K562 (cell line): ENCODE results near the gene ULK3. TPM values are rescaled to one million over a fixed set of nuclear protein-coding genes. Genes with fewer than 3 reads are reported as not detected.
A peak's percentile ranks its signal among the peaks of the same experiment; 100 is the strongest.

ENCODE experiments used
- ATAC-seq: fragments of 200-7000 bp; cut with Tn5 transposase; 3 replicates; pipeline ENCODE4 v1.9.1; 2020; ENCODE audit warnings: moderate library complexity
- BruUV-seq: library from RNA; stranded (reverse); fragments of 400-500 nt; replicated peaks from 2 replicates; lab custom pipeline; 2021; lab: Mats Ljungman, UMichigan
- CTCF ChIA-PET: fragments of 300-600 bp; formaldehyde crosslinking; extraction: SDS; loops from one replicate; lab custom pipeline; 2021; ENCODE audit warnings: low intra/inter-chr PET ratio; lab: Yijun Ruan, JAX
- POLR2A ChIA-PET: fragments of 300-600, 350-650 bp; sonication (Branson Sonifier 250); formaldehyde crosslinking; extraction: SDS; loops from one replicate; lab custom pipeline; 2021; ENCODE audit warnings: antibody characterized with exemption, inconsistent platforms; lab: Yijun Ruan, JAX
- DNase-seq, 4 experiments: peaks; one replicate each; pipeline versions ENCODE4 v3.0.0 to v3.0.0-alpha.2; 2011 to 2018; ENCODE audit warnings: low spot score in 3 of 4, mixed read lengths in 3 of 4; ENCODE audit errors: extremely low read depth in 1 of 4
- FAIRE-seq: peaks from 2 replicates; lab custom pipeline; 2011; peaks lifted over from hg19 to GRCh38; lab: Jason Lieb, UNC
- H2AFZ ChIP-seq: 2 replicates; pipeline ENCODE4 v1.6.0; 2011; ENCODE audit warnings: low read depth, low read length, control low read depth, inconsistent platforms
- H3K27ac ChIP-seq: fragments of 200-600 bp; 3 replicates; pipeline ENCODE4 v1.8.0; 2011; ENCODE audit warnings: low read depth, mild to moderate bottlenecking, control low read depth, inconsistent platforms, low read length, moderate library complexity, mixed read lengths; ENCODE audit errors: extremely low read depth
- H3K27me3 ChIP-seq, 2 experiments: fragments of 300-600 bp in 1 of 2; 2 replicates in 1 of 2; 3 replicates in 1 of 2; pipeline versions ENCODE4 v1.6.0 to v1.8.0; 2011; ENCODE audit warnings: inconsistent platforms in 2 of 2, low read length in 2 of 2, mild to moderate bottlenecking in 1 of 2, mixed read lengths in 1 of 2, moderate library complexity in 1 of 2; ENCODE audit not compliant: control insufficient read depth in 2 of 2, insufficient read depth in 2 of 2
- H3K36me3 ChIP-seq: fragments of 300-600 bp; 3 replicates; pipeline ENCODE4 v1.8.0; 2011; ENCODE audit warnings: mild to moderate bottlenecking, low read length, inconsistent platforms; ENCODE audit not compliant: control insufficient read depth, insufficient read depth
- H3K4me1 ChIP-seq, 2 experiments: fragments of 200-600 bp in 1 of 2; replicated peaks in 1 of 2; 2 replicates in 1 of 2; 3 replicates in 1 of 2; pipeline versions ENCODE4 v1.5.1 to v1.8.0; 2011; ENCODE audit warnings: inconsistent platforms in 2 of 2, low read length in 2 of 2, mild to moderate bottlenecking in 1 of 2, mixed read lengths in 1 of 2, moderate library complexity in 1 of 2; ENCODE audit not compliant: control insufficient read depth in 2 of 2, insufficient read depth in 2 of 2
- H3K4me2 ChIP-seq: 2 replicates; pipeline ENCODE4 v1.6.1; 2011; ENCODE audit warnings: low read length, control low read depth, inconsistent platforms, mixed read lengths; ENCODE audit not compliant: insufficient read depth
- H3K4me3 ChIP-seq: fragments of 200-600 bp; sonication (generic), shearing (Covaris generic); 2 replicates; pipeline ENCODE4 v1.5.1; 2016; ENCODE audit warnings: control low read depth, inconsistent platforms
- H3K79me2 ChIP-seq: fragments of 200-600 bp; 3 replicates; pipeline ENCODE4 v1.8.0; 2011; ENCODE audit warnings: low read length, inconsistent platforms; ENCODE audit not compliant: control insufficient read depth, insufficient read depth
- H3K9ac ChIP-seq, 2 experiments: 2 replicates each; pipeline versions ENCODE4 v1.6.0 to v1.6.1; 2011; ENCODE audit warnings: low read depth in 2 of 2, low read length in 2 of 2, control low read depth in 1 of 2, inconsistent platforms in 1 of 2, mild to moderate bottlenecking in 1 of 2, mixed read lengths in 1 of 2; ENCODE audit not compliant: insufficient read depth in 1 of 2
- H3K9me1 ChIP-seq: one replicate; pipeline ENCODE4 v1.6.0; 2011; ENCODE audit warnings: inconsistent platforms, mild to moderate bottlenecking, low read length, moderate library complexity; ENCODE audit not compliant: control insufficient read depth, insufficient read depth
- H3K9me3 ChIP-seq: replicated peaks from 2 replicates; pipeline ENCODE4 v1.5.1; 2011; ENCODE audit warnings: low read depth, low read length, inconsistent platforms; ENCODE audit not compliant: control insufficient read depth, insufficient read depth
- H4K20me1 ChIP-seq: replicated peaks from 2 replicates; pipeline ENCODE4 v1.6.1; 2011; ENCODE audit warnings: low read length, inconsistent platforms, mixed read lengths; ENCODE audit not compliant: control insufficient read depth, insufficient read depth
- BHLHE40 ChIP-seq: IDR thresholded peaks from 2 replicates; pipeline ENCODE4 v1.6.1; 2011; ENCODE audit warnings: low read length, improper control_type of control experiment
- CGGBP1 ChIP-seq: fragments of 250-450 bp; sonication (Bioruptor Pico); IDR thresholded peaks from 2 replicates; pipeline ENCODE4 v1.9.0; 2021; ENCODE audit warnings: mild to moderate bottlenecking
- GABPA ChIP-seq: fragments of 200-800 bp; sonication (Bioruptor generic); conservative IDR thresholded peaks from 2 replicates; pipeline ENCODE4 v1.6.1; 2016; ENCODE audit warnings: low read depth, missing genetic modification characterization, missing compliant biosample characterization
- GTF3C2 ChIP-seq: IDR thresholded peaks from 3 replicates; pipeline ENCODE4 v1.6.1; 2011; ENCODE audit warnings: borderline replicate concordance, mild to moderate bottlenecking, moderate library complexity; ENCODE audit not compliant: insufficient read length; ENCODE audit errors: extremely low read depth
- HEY1 ChIP-seq: fragments of 250-450 bp; sonication (Bioruptor Pico); IDR thresholded peaks from 2 replicates; pipeline ENCODE4 v1.5.0; 2020; ENCODE audit warnings: mild to moderate bottlenecking, moderate library complexity, borderline replicate concordance
- HSF4 ChIP-seq: fragments of 250-450 bp; sonication (Bioruptor Pico); IDR thresholded peaks from 2 replicates; pipeline ENCODE4 v2.1.2; 2022; ENCODE audit warnings: mild to moderate bottlenecking, moderate library complexity, borderline replicate concordance
- L3MBTL2 ChIP-seq: fragments of 450-650 bp; IDR thresholded peaks from 2 replicates; pipeline ENCODE4 v1.6.1; 2016; ENCODE audit warnings: mild to moderate bottlenecking, moderate library complexity
- MAFF ChIP-seq: IDR thresholded peaks from 2 replicates; pipeline ENCODE4 v1.6.1; 2012; ENCODE audit warnings: low read length, improper control_type of control experiment
- MEIS2 ChIP-seq: fragments of 450-650 bp; IDR thresholded peaks from 2 replicates; pipeline ENCODE4 v1.6.1; 2014; ENCODE audit warnings: mild to moderate bottlenecking; ENCODE audit not compliant: partially characterized antibody
- NFIC ChIP-seq: fragments of 450-650 bp; IDR thresholded peaks from 2 replicates; pipeline ENCODE4 v1.6.1; 2017; ENCODE audit warnings: mild to moderate bottlenecking, inconsistent platforms
- RAD21 ChIP-seq, 2 experiments: fragments of 250-450 bp in 1 of 2; fragments of 450-650 bp in 1 of 2; sonication (Bioruptor Pico) in 1 of 2; formaldehyde crosslinking in 1 of 2; IDR thresholded peaks in 1 of 2; conservative IDR thresholded peaks in 1 of 2; 2 replicates each; pipeline versions ENCODE4 v1.4.0 to v1.8.0; 2020 to 2022; ENCODE audit warnings: mild to moderate bottlenecking in 2 of 2, moderate library complexity in 1 of 2
- RFX1 ChIP-seq: fragments of 450-650 bp; IDR thresholded peaks from 2 replicates; pipeline ENCODE4 v1.6.1; 2016; ENCODE audit warnings: mild to moderate bottlenecking, moderate library complexity
- SP1 ChIP-seq: sonication (generic); formaldehyde crosslinking; IDR thresholded peaks from 2 replicates; pipeline ENCODE4 v1.8.1; 2022; ENCODE audit warnings: mild to moderate bottlenecking, missing genetic modification reagents
- ZBTB17 ChIP-seq: fragments of 450-650 bp; formaldehyde crosslinking; IDR thresholded peaks from 2 replicates; pipeline ENCODE4 v1.4.0; 2020; ENCODE audit warnings: mild to moderate bottlenecking
- ZNF586 ChIP-seq: fragments of 450-650 bp; formaldehyde crosslinking; conservative IDR thresholded peaks from 2 replicates; pipeline ENCODE4 v1.4.0; 2020; ENCODE audit warnings: mild to moderate bottlenecking, moderate library complexity
- ZNF696 ChIP-seq: fragments of 250-450 bp; sonication (Bioruptor Pico); conservative IDR thresholded peaks from 2 replicates; pipeline ENCODE4 v1.4.0; 2020; ENCODE audit warnings: mild to moderate bottlenecking, moderate library complexity
- ZNF75A ChIP-seq: fragments of 450-650 bp; formaldehyde crosslinking; IDR thresholded peaks from 2 replicates; pipeline ENCODE4 v1.4.0; 2020; ENCODE audit warnings: mild to moderate bottlenecking
- WGBS: fragments of 100-300 bp; shearing (Covaris generic); methylation state at CpG from one replicate; pipeline ENCODE4 v1.1.6; 2016; ENCODE audit warnings: low coverage, mixed read lengths; ENCODE audit not compliant: insufficient coverage; ENCODE audit errors: missing lambda C conversion rate; 5-methylcytosine and 5-hydroxymethylcytosine counted together
- in situ Hi-C: fragments of 300-500 bp; cut with MboI; formaldehyde crosslinking; loops from 4 replicates; pipeline ENCODE4 v1.15.0; 2018; ENCODE audit warnings: inconsistent platforms, mixed read lengths
- intact Hi-C: fragments of 100-400 bp; cut with micrococcal nuclease; formaldehyde crosslinking; loops from 2 replicates; pipeline ENCODE4 v1.14.2; 2022
- polyA plus RNA-seq, 8 experiments: library from polyadenylated mRNA; depleted of rRNA in 4 of 8; stranded (reverse) in 5 of 8; unstranded in 3 of 8; fragments of >200 nt; fragmentation: Nextera tagmentation in 2 of 8; fragmentation: Illumina TruSeq in 1 of 8; extraction: Ambion mirVana in 2 of 8; extraction: Trizol in 1 of 8; gene quantifications; 2 replicates each; pipeline versions ENCODE4 v1.2.1 to v1.2.3, GENCODE V29; 2011 to 2014; ENCODE audit warnings: inconsistent platforms in 1 of 8, missing spikeins in 1 of 8
- total RNA-seq, 7 experiments: library from RNA; depleted of rRNA in 6 of 7; stranded (reverse); fragments of >200 nt in 6 of 7; fragmentation: Illumina TruSeq in 2 of 7; extraction: Trizol in 2 of 7; gene quantifications; 2 replicates each; pipeline versions ENCODE4 v1.2.1 to v1.2.3, GENCODE V29; 2011 to 2021; ENCODE audit warnings: low replicate concordance in 1 of 7
- TF ChIP-seq, protein P1 (sequence below): sonication (generic); formaldehyde crosslinking; IDR thresholded peaks from 2 replicates; pipeline ENCODE4 v1.8.0; 2022; ENCODE audit warnings: mild to moderate bottlenecking, missing genetic modification reagents

The ULK3 gene
- total and polyA plus RNA-seq, 9 of the 15 experiments (the other 6 are each of a cell fraction or from before 2014, with no cell fraction given): 0.68 to 68.0 (median 34.9) TPM

GRCh38 chr15:74835312-74835823 lies 7.6 kb downstream of the ULK3 start:
- ChIA-PET POLR2A (interaction anchor here (0.6 to 0.8 kb wide), 2 partner anchors 106 to 116 kb away, joined by 3 read pairs; no protein-coding TSS in a partner anchor), CTCF (interaction anchor here (0.6 kb wide), 2 partner anchors 64 to 130 kb away, joined by 3 read pairs; no protein-coding TSS in a partner anchor)
- no TSS peak for BruUV-seq
- Histone ChIP-seq H3K9ac (no peak overlapping the region), H4K20me1 (peaks cover 4% of the 10 kb centered on the region; the same call in 1 of the 2 replicates), H3K27ac (no peak overlapping the region), H3K79me2 (no peaks in the 10 kb centered on the region), H3K4me1 (peaks cover 0 to 30% of the 10 kb centered on the region in 2 experiments; a peak in 2 of 5 replicates), H3K36me3 (peaks cover 40% of the 10 kb centered on the region; the same call in 1 of the 3 replicates), H3K9me3 (no peaks in the 10 kb centered on the region), H3K4me3 (no peak overlapping the region), H3K4me2 (no peak overlapping the region), H3K9me1 (no peaks in the 10 kb centered on the region), H2AFZ (no peak overlapping the region), H3K27me3 (peaks cover 0 to 10% of the 10 kb centered on the region in 2 experiments; a peak in 1 of 5 replicates)
- peak; percentile 84 for ATAC-seq
- WGBS: 36% methylated on average over 5 of the region's 5 CpGs
- in situ Hi-C loops: no loop called here
- FAIRE-seq: peak; percentile 90
- DNase-seq: peak; percentile 68 to 87 (median 80)
- intact Hi-C loops: loop anchor here (5.0 kb wide), 1 partner anchor 63 kb away; no protein-coding TSS in a partner anchor
- no peak for TF ChIP-seq GTF3C2
- no peak for TF ChIP-seq HEY1 (CRISPR knock-in tag)
- TF ChIP-seq ZNF75A (CRISPR knock-in tag): no peak
- TF ChIP-seq ZBTB17 (CRISPR knock-in tag): peak; percentile 85
- peak; percentile 41 to 68; a peak in 3 of 4 replicates for TF ChIP-seq RAD21 (CRISPR knock-in tag; conservative IDR thresholded peaks at IDR 0.05 in 1 of 2, IDR thresholded peaks at IDR 0.05 in 1 of 2)
- no peak for TF ChIP-seq MEIS2
- TF ChIP-seq ZNF696 (CRISPR knock-in tag): no peak
- TF ChIP-seq HSF4 (CRISPR knock-in tag): no peak
- no peak for TF ChIP-seq MAFF
- no peak for TF ChIP-seq ZNF586 (CRISPR knock-in tag)
- TF ChIP-seq, protein P1, sequence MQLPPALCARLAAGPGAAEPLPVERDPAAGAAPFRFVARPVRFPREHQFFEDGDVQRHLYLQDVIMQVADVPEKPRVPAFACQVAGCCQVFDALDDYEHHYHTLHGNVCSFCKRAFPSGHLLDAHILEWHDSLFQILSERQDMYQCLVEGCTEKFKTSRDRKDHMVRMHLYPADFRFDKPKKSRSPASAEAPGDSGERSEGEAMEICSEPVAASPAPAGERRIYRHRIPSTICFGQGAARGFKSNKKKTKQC (CRISPR knock-in tag): no peak
- TF ChIP-seq NFIC: no peak
- no peak for TF ChIP-seq CGGBP1 (CRISPR knock-in tag)
- no peak for TF ChIP-seq GABPA (tag)
- TF ChIP-seq SP1: no peak
- TF ChIP-seq RFX1: no peak
- no peak for TF ChIP-seq BHLHE40
- no peak for TF ChIP-seq L3MBTL2
